ENCODE measurements around the gene ACTN3. TPM values are rescaled to one million over a fixed set of nuclear protein-coding genes. Genes with fewer than 3 reads are reported as not detected.

ACTN3 gene
- total RNA-seq, 1 donor from 2014 or later = 20.2 TPM

GRCh38 chr11:66548774-66549630, 2.3 kb downstream of the ACTN3 start:
- Mint-ChIP-seq H3K4me3 (peak overlapping the region; percentile 9), H3K27me3 (ENCODE audit: insufficient read depth, low read depth) (peaks cover 20% of the 10 kb centered on the region), H3K36me3 (no peaks in the 10 kb centered on the region), H3K9me3 (no peaks in the 10 kb centered on the region), H3K4me1 (peaks cover 37% of the 10 kb centered on the region), H3K27ac (peak overlapping the region; percentile 38)
- H2AFZ ChIP-seq (replicated peaks) = no peak overlapping the region
- peaks cover 15% of the 10 kb centered on the region for H4K20me1 ChIP-seq (ENCODE audit: low read depth)
- no peaks in the 10 kb centered on the region for H3K27me3 ChIP-seq
- no peak for DNase-seq (ENCODE audit: low spot score)
- H3K79me2 ChIP-seq (ENCODE audit: low read depth) = no peaks in the 10 kb centered on the region
- peak overlapping the region; percentile 60 for H3K27ac ChIP-seq
- H3K9ac ChIP-seq = no peak overlapping the region
- H3K4me3 ChIP-seq = no peak overlapping the region
- H3K4me1 ChIP-seq = peaks cover 24% of the 10 kb centered on the region
- no peaks in the 10 kb centered on the region for H3K9me3 ChIP-seq (ENCODE audit: low read depth)
- peaks cover 40% of the 10 kb centered on the region for H3F3A ChIP-seq (ENCODE audit: low read depth)
- no peaks in the 10 kb centered on the region for H3K36me3 ChIP-seq
- H3K4me2 ChIP-seq = peak overlapping the region; percentile 87
- TF ChIP-seq EZH2 (IDR thresholded peaks at IDR 0.05) = no peak
- no peak for TF ChIP-seq CTCF (IDR thresholded peaks at IDR 0.05)
- no peak for TF ChIP-seq EZH2phosphoT487 (IDR thresholded peaks at IDR 0.05)

GRCh38 chr11:66549696-66550095, 3.0 kb downstream of the ACTN3 start:
- Histone ChIP-seq H3F3A (ENCODE audit: low read depth) (peaks cover 35% of the 10 kb centered on the region), H3K9ac (no peak overlapping the region), H3K36me3 (no peaks in the 10 kb centered on the region), H3K4me3 (no peak overlapping the region), H4K20me1 (ENCODE audit: low read depth) (peaks cover 15% of the 10 kb centered on the region), H2AFZ (replicated peaks) (no peak overlapping the region), H3K4me1 (peaks cover 20% of the 10 kb centered on the region), H3K79me2 (ENCODE audit: low read depth) (no peaks in the 10 kb centered on the region), H3K27me3 (no peaks in the 10 kb centered on the region), H3K9me3 (ENCODE audit: low read depth) (no peaks in the 10 kb centered on the region), H3K27ac (no peak overlapping the region), H3K4me2 (no peak overlapping the region)
- no peak for DNase-seq (ENCODE audit: low spot score)
- peak overlapping the region; percentile 90 for H3K27ac Mint-ChIP-seq
- no peak overlapping the region for H3K4me3 Mint-ChIP-seq
- H3K36me3 Mint-ChIP-seq = no peaks in the 10 kb centered on the region
- H3K9me3 Mint-ChIP-seq = no peaks in the 10 kb centered on the region
- peaks cover 32% of the 10 kb centered on the region for H3K4me1 Mint-ChIP-seq
- H3K27me3 Mint-ChIP-seq (ENCODE audit: insufficient read depth, low read depth) = peaks cover 20% of the 10 kb centered on the region
- TF ChIP-seq CTCF (IDR thresholded peaks at IDR 0.05) = no peak
- TF ChIP-seq EZH2phosphoT487 (IDR thresholded peaks at IDR 0.05) = no peak
- no peak for TF ChIP-seq EZH2 (IDR thresholded peaks at IDR 0.05)

- Histone ChIP-seq H3K4me1 (peaks cover 20% of the 10 kb centered on the region), H3K27ac (no peak overlapping the region), H3K4me3 (no peak overlapping the region), H3K9me3 (ENCODE audit: low read depth) (no peaks in the 10 kb centered on the region), H2AFZ (replicated peaks) (no peak overlapping the region), H3F3A (ENCODE audit: low read depth) (peaks cover 35% of the 10 kb centered on the region), H3K27me3 (no peaks in the 10 kb centered on the region), H3K79me2 (ENCODE audit: low read depth) (no peaks in the 10 kb centered on the region), H3K9ac (no peak overlapping the region), H3K36me3 (no peaks in the 10 kb centered on the region), H3K4me2 (no peak overlapping the region), H4K20me1 (ENCODE audit: low read depth) (peaks cover 15% of the 10 kb centered on the region)
- peaks cover 28% of the 10 kb centered on the region for H3K4me1 Mint-ChIP-seq
- DNase-seq (ENCODE audit: low spot score) = no peak
- peak overlapping the region; percentile 44 for H3K27ac Mint-ChIP-seq
- no peak overlapping the region for H3K4me3 Mint-ChIP-seq
- peaks cover 20% of the 10 kb centered on the region for H3K27me3 Mint-ChIP-seq (ENCODE audit: insufficient read depth, low read depth)
- no peak for TF ChIP-seq EZH2 (IDR thresholded peaks at IDR 0.05)
- no peak for TF ChIP-seq CTCF (IDR thresholded peaks at IDR 0.05)
- no peak for TF ChIP-seq EZH2phosphoT487 (IDR thresholded peaks at IDR 0.05)
- H3K36me3 Mint-ChIP-seq = no peaks in the 10 kb centered on the region
- no peaks in the 10 kb centered on the region for H3K9me3 Mint-ChIP-seq
Measured at GRCh38 chr11:66550887-66551286, 4.2 kb downstream of the ACTN3 start.

Data from neural progenitor cell (in vitro differentiated cells).